MG63 (cell line): ENCODE measurements around the gene LRRFIP2. TPM values are rescaled to one million over a fixed set of nuclear protein-coding genes. Genes with fewer than 3 reads are reported as not detected.

ENCODE experiments used
- DNase-seq: peaks from one replicate; pipeline ENCODE4 v3.0.0-alpha.2; 2020
- H3K27me3 ChIP-seq: fragments of 250-450 bp; sonication (Bioruptor Pico); 2 replicates; pipeline ENCODE4 v1.5.1; 2020; ENCODE audit warnings: mild to moderate bottlenecking, moderate library complexity
- H3K36me3 ChIP-seq: fragments of 250-450 bp; sonication (Bioruptor Pico); 2 replicates; pipeline ENCODE4 v1.5.1; 2020; ENCODE audit warnings: mild to moderate bottlenecking, moderate library complexity
- H3K4me3 ChIP-seq: fragments of 250-450 bp; sonication (Bioruptor Pico); 2 replicates; pipeline ENCODE4 v1.5.1; 2020; ENCODE audit warnings: mild to moderate bottlenecking, moderate library complexity
- H3K9me3 ChIP-seq: fragments of 250-450 bp; sonication (Bioruptor Pico); 2 replicates; pipeline ENCODE4 v1.5.1; 2020; ENCODE audit warnings: mild to moderate bottlenecking, moderate library complexity
- total RNA-seq: library from RNA; depleted of rRNA; stranded (reverse); fragments of >200 nt; shearing (Covaris generic); gene quantifications from 2 replicates; pipeline ENCODE4 v1.2.3, GENCODE V29; 2014; ENCODE audit warnings: low replicate concordance

Gene LRRFIP2
- total RNA-seq, 1 experiment from 2014 or later: 35.4 TPM

DNA sequence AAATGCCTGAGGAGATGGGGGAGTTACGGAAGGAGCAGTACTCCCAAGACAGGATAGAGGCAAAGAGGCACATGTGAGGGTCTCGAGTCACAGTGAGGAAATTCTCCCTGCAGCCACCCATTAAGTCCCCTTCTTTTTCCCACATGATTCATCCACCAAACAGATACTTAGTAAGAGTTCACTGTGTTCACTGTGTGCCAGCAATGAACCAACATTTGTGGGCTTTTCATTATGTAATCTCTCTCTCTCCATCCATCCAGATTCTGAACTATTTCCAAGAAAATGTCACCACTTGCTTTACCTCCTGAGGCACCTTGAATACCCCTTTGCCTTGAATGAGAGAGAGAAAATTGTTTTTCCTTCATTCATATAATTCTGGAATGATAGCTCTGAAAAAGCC lies 24.6 kb upstream of the LRRFIP2 start:
- Histone ChIP-seq H3K27me3 (no peaks in the 10 kb centered on the region), H3K36me3 (no peaks in the 10 kb centered on the region), H3K4me3 (no peak overlapping the region), H3K9me3 (no peaks in the 10 kb centered on the region)
- no peak for DNase-seq

DNA sequence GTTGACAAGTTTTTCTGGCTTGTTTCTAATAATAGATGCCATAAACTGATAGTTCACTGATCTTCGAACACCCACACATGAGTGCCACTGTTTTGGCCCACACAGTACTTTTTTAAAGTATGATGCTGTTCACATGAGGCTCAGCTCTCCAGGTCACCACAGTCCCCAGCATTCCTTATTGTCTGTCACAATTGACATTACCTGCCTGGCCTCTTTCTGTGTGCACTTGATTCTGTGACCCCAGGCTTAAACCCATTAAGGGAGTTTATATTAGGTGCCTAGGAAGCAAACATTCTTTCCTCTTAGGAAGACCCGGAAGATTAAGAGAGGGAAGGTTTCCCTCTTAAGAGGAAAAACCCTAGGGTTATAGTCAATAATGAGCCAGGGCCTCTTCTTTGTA lies 24.2 kb upstream of the LRRFIP2 start:
- Histone ChIP-seq H3K9me3 (no peaks in the 10 kb centered on the region), H3K36me3 (no peaks in the 10 kb centered on the region), H3K27me3 (no peaks in the 10 kb centered on the region), H3K4me3 (no peak overlapping the region)
- peak; percentile 3 for DNase-seq

DNA sequence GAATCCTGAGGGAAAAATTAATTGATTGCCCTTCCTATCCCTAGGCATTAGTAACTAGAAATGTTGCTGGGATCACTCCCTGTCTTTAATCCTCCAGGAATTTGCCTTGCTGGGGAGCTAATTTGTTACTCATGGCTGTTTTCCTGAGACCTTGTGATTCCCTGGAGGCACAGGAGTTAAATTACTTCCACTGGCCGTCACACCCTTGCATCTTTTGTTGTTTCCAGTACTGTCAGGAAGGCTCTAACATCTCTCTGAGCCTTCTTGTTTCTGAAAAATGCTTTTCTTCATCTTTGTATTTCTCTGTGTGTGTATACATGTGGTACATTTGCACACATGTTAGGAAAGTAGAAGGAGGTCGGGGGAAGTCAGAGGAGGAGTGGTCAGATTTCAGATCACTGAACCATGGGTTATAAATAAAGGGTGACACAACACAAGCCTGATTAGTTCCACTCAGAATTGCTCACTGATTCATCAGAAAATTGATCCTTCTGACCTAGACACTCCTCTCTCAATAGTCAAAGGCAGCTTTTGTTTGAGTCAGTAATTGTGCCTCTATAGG lies 23.5 kb upstream of the LRRFIP2 start:
- H3K9me3 ChIP-seq: no peaks in the 10 kb centered on the region
- H3K36me3 ChIP-seq: no peaks in the 10 kb centered on the region
- H3K27me3 ChIP-seq: no peaks in the 10 kb centered on the region
- DNase-seq: peak; percentile 39
- no peak overlapping the region for H3K4me3 ChIP-seq

DNA sequence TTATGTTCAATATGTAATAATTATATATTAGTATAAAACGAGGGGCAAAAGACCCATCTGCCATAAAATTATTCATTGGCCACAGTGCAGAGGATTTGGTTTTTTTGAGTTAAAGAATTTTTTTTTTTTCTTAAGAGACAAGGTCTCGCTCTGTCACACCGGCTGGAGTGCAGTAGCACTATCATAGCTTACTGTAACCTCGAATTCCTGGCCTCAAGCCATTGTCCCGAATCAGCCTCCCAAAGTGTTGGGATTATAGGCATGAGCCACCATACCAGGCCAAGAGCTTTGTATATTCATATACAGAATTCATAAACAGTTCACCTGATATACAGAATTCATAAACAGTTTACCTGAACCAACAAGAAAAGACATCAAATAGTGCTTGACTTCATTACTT lies 20.2 kb upstream of the LRRFIP2 start:
- Histone ChIP-seq H3K4me3 (no peak overlapping the region), H3K9me3 (no peaks in the 10 kb centered on the region), H3K27me3 (no peaks in the 10 kb centered on the region), H3K36me3 (no peaks in the 10 kb centered on the region)
- no peak for DNase-seq

DNA sequence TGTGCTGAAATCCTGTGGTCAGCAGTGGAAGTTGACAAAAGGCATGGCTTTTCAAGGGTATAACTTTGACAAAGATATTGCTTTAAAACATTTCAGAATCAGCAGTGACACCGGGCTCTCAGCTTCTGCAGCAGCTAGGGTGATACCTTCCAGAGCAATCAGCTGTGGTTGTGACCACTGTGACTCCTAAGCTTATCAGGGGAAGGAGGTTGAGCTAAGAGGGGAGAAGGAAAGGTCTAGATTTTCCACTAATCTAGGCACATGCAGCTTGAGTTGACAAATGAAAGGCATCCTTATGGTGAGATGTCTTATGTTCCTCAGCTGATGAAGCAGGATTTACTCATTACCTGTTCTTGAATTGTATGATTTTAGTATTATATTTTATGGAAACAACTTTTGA lies 16.3 kb upstream of the LRRFIP2 start:
- H3K36me3 ChIP-seq: no peaks in the 10 kb centered on the region
- no peaks in the 10 kb centered on the region for H3K27me3 ChIP-seq
- H3K9me3 ChIP-seq: no peaks in the 10 kb centered on the region
- no peak overlapping the region for H3K4me3 ChIP-seq
- no peak for DNase-seq

DNA sequence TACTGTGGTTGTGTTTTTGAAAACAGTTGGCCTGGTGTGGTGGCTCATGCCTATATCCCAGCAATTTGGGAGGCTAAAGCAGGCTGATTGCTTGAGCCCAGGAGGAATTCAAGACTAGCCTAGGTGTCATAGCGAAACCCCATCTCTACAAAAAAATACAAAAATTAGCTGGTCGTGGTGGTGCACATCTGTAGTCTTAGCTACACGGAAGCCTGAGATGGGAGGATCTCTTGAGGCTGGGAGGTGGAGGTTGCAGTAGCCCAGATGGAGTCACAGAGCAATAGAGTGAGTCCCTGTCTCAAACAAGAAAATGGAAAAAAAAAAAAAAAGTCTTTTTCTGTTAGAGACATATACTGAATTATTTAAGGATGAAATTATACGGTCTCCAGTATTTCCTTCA lies 14.7 kb upstream of the LRRFIP2 start:
- Histone ChIP-seq H3K27me3 (no peaks in the 10 kb centered on the region), H3K4me3 (no peak overlapping the region), H3K9me3 (no peaks in the 10 kb centered on the region), H3K36me3 (no peaks in the 10 kb centered on the region)
- DNase-seq: no peak

DNA sequence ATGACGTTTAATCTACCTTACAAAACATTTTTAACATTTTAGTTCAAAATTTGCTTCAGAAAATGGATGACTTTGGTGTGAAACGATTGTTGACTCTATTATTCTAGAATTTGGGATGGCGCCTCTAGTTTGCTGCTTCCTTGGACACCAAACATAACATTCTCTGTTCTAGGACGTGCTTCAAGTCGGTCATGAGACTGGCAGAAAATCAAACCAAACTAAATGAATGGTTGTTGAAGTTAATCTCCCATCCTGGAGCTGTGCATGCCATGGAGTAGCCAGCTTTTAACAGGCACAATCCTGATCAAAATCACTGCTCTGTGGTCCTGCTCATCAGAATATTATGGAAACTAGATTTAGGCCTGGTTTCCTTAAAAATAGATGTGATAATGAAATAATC lies 9.6 kb upstream of the LRRFIP2 start:
- no peak for DNase-seq
- Histone ChIP-seq H3K27me3 (no peaks in the 10 kb centered on the region), H3K4me3 (no peak overlapping the region), H3K36me3 (peaks cover 7% of the 10 kb centered on the region), H3K9me3 (no peaks in the 10 kb centered on the region)

DNA sequence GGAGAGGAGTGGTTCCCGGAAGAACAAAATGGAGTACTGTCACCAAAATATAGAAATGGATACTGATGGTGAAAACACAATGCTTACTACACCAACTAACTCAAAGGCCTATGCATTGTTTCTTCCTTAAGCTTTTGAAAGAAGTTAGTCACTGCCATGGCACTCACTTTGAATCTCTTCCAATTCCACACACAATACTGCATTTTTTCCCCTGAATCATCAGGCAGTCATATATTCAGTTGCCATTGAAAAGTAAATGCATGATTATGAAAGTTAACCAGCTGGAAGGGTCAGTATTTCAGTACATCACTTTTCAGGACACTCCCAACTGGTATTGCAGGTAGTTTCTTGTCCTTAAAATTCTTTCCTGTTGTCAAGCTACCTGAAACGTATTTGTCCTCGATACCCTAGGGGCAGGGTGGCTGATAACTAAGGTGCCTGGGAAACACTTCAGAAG lies 9.0 kb upstream of the LRRFIP2 start:
- Histone ChIP-seq H3K36me3 (peaks cover 7% of the 10 kb centered on the region), H3K4me3 (no peak overlapping the region), H3K9me3 (no peaks in the 10 kb centered on the region), H3K27me3 (no peaks in the 10 kb centered on the region)
- DNase-seq: peak; percentile 42

DNA sequence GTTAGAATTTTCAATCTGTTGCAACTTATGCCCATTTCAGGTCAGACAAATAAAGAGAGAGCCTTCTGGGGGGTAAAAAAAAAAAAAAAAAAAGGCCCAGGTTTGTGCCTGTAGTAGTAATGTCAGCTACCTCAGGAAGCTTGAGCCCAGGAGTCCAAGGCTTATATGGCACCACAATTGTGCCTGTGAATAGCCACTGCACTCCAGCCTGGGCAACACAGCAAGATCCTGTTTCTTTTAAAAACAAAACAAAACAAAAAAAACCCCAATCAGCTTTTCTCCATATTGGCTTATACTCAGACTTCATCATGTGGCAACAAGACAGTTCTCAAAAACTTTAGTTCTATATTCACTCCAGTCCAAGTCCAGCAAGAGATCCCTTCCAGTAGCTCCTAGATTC lies 8.4 kb upstream of the LRRFIP2 start:
- Histone ChIP-seq H3K4me3 (no peak overlapping the region), H3K27me3 (no peaks in the 10 kb centered on the region), H3K9me3 (no peaks in the 10 kb centered on the region), H3K36me3 (peaks cover 7% of the 10 kb centered on the region)
- no peak for DNase-seq

DNA sequence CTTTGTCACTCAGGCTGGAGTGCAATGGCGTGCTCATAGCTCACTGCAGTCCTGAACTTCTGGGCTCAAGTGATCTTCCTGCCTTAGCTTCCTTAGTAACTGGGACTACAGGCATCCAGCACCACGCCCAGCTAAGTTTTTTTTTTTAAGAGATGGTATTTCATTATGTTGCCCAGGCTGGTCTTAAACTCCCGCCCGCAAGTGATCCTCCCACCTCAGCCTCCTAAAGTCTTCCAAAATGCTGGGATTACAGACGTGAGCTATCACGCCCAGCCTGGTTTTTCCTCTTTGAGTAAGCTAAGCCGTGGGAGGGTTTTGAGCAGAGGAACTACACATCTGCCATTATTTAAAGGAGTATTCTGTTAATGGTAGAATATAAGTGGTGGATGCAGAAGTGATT lies 7.4 kb upstream of the LRRFIP2 start:
- Histone ChIP-seq H3K9me3 (no peaks in the 10 kb centered on the region), H3K27me3 (no peaks in the 10 kb centered on the region), H3K4me3 (no peak overlapping the region), H3K36me3 (peaks cover 7% of the 10 kb centered on the region)
- DNase-seq: peak; percentile 77

DNA sequence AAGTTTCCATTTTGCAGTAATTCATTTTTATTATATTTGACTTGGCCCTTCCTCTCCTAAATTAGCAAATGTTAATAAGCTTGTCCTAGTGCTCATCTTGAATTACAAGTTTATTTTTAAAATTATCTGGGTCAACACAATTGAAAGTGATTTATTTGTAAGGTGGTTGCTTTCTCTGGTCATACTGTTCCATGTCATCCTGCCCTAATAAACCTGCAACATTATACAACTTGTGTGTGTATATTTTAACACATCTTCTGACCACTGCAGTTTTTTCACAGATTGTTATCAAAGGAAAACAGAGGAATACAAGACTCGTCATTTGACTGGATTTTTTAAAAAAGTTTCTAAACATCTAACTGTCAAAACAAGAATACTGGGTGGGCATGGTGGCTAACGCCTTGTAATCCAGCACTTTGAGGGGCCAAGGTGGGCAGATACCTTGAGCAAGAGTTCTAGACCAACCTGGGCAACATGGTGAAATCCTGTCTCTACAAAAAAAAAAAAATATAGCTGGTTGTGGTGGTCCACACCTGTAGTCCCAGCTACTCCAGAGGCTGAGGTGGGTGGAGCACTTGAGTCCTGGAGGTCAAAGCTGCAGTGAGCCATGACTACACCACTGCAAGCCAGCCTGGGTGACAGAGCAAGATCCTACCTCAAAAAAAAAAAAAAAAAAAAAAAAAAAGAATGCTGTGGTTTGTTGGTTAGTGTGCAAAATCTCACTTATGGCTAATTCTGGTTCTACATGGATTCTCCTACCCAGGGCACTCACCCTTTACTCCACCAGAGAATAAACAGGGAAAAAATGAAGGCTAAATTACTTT lies 5.0 kb upstream of the LRRFIP2 start:
- DNase-seq: no peak
- H3K9me3 ChIP-seq: no peaks in the 10 kb centered on the region
- H3K4me3 ChIP-seq: no peak overlapping the region
- peaks cover 7% of the 10 kb centered on the region for H3K36me3 ChIP-seq
- H3K27me3 ChIP-seq: no peaks in the 10 kb centered on the region

DNA sequence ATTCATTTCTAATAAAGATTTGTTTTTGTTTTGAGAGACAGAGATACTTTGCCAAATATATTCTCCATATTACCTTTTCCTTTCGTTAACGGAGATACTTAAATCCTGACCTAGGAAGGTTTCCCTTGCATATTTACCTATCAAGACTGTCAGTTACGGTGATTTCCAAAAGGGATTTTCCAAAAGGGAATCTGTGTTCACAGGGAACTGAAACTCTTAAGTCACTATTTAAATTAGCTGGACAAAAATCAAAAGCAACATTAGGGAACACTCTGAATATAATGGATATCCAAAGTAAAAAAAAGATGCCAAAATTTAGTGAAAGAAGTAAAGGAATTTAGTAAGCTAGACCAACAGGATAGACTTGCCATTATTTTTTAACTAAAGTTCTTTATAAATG lies 576 bp downstream of the LRRFIP2 start:
- Histone ChIP-seq H3K27me3 (no peaks in the 10 kb centered on the region), H3K9me3 (no peaks in the 10 kb centered on the region), H3K4me3 (peak overlapping the region; percentile 78), H3K36me3 (peaks cover 38% of the 10 kb centered on the region)
- no peak for DNase-seq

DNA sequence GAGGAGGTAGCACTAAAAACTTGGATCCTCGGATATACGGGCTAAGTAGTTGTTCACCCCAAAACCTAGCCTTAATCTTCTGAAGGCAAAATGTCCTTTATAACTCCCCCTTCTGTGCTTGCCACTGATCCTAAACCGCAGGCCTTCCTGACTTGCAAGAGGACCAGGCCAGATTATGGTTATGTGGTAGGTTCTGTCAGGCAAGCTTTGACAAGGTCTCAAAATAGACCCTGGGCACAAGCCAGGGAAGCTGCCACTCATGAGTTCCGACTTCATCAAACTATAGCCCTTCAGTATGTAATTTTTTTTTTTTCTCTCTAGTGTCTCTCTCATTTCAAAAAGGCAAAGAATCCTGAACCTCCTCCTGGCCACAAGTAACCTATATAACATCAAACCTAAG lies 3.2 kb downstream of the LRRFIP2 start:
- no peaks in the 10 kb centered on the region for H3K9me3 ChIP-seq
- H3K36me3 ChIP-seq: peaks cover 38% of the 10 kb centered on the region
- H3K4me3 ChIP-seq: no peak overlapping the region
- no peak for DNase-seq
- no peaks in the 10 kb centered on the region for H3K27me3 ChIP-seq

DNA sequence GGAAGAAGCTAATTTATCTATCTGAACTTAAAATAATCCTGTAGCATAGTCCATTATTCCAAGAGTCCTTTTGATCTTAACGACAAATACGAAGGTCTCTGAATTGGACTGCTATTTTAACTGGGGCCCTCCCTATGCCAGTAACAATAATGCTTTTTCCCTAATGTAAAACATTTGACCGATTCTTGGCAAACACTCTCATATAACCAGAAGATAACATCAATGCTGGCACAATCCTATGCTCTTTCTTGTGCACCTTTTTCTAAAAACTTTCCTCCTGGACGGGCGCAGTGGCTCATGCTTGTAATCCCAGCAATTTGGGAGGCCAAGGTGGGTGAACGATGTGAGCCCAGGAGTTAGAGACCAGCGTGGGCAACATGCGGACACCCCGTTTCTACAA lies 3.9 kb downstream of the LRRFIP2 start:
- DNase-seq: no peak
- no peaks in the 10 kb centered on the region for H3K9me3 ChIP-seq
- no peaks in the 10 kb centered on the region for H3K27me3 ChIP-seq
- H3K4me3 ChIP-seq: no peak overlapping the region
- peaks cover 38% of the 10 kb centered on the region for H3K36me3 ChIP-seq

DNA sequence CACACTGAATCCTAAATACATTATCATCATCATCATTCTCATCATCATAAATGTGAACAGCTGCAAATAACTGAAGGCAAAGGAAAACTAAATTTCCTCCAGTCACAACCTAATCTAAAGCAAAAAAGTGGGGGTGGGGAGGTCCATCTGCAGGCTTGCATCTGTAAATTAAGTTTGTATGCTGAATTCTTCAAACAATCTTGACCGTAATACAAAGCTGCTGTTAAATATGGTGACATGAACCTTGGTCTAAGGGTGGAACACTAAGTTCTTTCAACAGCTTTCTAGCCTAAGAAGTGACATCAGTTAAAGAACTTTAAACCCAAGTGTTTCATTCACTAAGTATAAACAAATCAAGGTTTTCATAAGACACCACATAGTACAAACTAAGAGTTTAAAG lies 4.3 kb downstream of the LRRFIP2 start:
- Histone ChIP-seq H3K4me3 (no peak overlapping the region), H3K36me3 (peaks cover 38% of the 10 kb centered on the region), H3K27me3 (no peaks in the 10 kb centered on the region), H3K9me3 (no peaks in the 10 kb centered on the region)
- no peak for DNase-seq

DNA sequence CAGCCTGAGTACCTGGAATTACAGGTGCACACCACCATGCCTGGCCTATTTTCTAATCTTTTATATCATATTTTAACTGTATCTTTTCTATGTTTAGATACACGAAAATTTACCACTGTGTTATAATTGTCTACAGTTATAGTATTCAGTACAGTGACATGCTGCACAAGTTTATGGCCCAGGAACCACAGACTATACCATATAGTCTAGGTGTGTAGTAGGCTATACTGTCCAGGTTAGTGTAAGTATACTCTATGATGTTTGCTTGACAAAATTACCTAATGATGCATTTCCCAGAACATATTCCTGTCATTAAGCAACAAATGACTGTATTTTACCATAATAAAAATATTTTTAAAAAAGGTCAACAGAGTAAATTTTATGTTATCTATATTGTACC lies 5.5 kb downstream of the LRRFIP2 start:
- H3K27me3 ChIP-seq: no peaks in the 10 kb centered on the region
- no peak for DNase-seq
- H3K9me3 ChIP-seq: no peaks in the 10 kb centered on the region
- H3K4me3 ChIP-seq: no peak overlapping the region
- peaks cover 38% of the 10 kb centered on the region for H3K36me3 ChIP-seq

DNA sequence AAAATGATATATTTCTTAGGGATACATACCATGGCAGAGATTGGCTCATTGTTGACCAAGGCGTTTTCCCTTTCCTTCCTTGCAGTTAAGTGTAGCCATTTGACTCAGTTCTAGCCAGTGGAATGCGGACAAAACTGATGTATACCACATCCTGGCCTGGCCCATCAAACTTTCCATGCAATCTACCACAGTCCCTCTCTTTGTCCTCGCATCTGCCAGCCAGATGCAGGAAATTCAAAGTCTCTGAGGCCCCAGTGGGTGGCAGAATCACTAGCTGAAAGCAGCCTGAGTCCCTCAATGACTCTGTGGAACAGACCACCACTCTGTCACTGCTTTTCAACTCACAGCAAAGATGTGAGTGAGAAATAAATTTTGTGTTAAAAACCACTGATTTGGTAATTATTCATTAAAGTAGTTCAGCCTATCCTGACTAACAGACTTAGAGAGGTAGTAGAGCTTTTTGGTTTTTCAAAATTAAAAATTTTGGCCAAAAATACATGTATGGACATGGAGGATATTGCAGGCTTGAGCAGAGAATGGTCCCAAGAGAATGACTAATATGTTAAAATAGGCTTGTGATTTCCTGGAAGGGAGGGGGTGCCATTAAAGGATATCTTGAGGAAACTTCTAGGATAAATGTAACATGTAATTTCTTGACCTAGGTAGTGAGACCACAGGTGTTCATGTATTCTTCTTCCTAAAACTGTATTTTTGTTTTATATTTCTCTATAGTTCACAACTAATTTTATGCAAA lies 10.9 kb downstream of the LRRFIP2 start:
- DNase-seq: no peak
- no peaks in the 10 kb centered on the region for H3K27me3 ChIP-seq
- H3K36me3 ChIP-seq: peaks cover 20% of the 10 kb centered on the region
- no peak overlapping the region for H3K4me3 ChIP-seq
- H3K9me3 ChIP-seq: no peaks in the 10 kb centered on the region
